CD14-positive monocyte (primary cell): ENCODE data around the gene HS3ST3B1. TPM values are rescaled to one million over a fixed set of nuclear protein-coding genes. Genes with fewer than 3 reads are reported as not detected.

Experiments
- DNase-seq, 3 donors: peaks; one replicate each; pipeline ENCODE4 v3.0.0-alpha.2; 2011 to 2022
- H2AFZ ChIP-seq: 2 replicates; pipeline ENCODE4 v1.6.0; 2012; ENCODE audit warnings: mild to moderate bottlenecking, low read depth, low read length, inconsistent platforms; ENCODE audit not compliant: insufficient read depth, poor library complexity, severe bottlenecking
- H3K27ac ChIP-seq, 2 donors: 1 replicate in 1 of 2; 2 replicates in 1 of 2; pipeline ENCODE4 v1.5.1; 2012 to 2013; ENCODE audit warnings: low read length in 2 of 2, control low read depth in 1 of 2, inconsistent platforms in 1 of 2, low read depth in 1 of 2, mild to moderate bottlenecking in 1 of 2
- H3K27me3 ChIP-seq, 2 donors: one replicate each; pipeline versions ENCODE4 v1.6.0 to v1.6.1; 2011 to 2013; ENCODE audit warnings: low read length in 2 of 2; ENCODE audit not compliant: control insufficient read depth in 2 of 2, insufficient read depth in 2 of 2
- H3K36me3 ChIP-seq, 2 donors: replicated peaks in 1 of 2; 1 replicate in 1 of 2; 2 replicates in 1 of 2; pipeline versions ENCODE4 v1.5.1 to v1.6.1; 2012 to 2013; ENCODE audit warnings: low read length in 2 of 2, control low read depth in 1 of 2, inconsistent platforms in 1 of 2, mild to moderate bottlenecking in 1 of 2; ENCODE audit not compliant: insufficient read depth in 2 of 2, control insufficient read depth in 1 of 2
- H3K4me1 ChIP-seq, 2 donors: 1 replicate in 1 of 2; 2 replicates in 1 of 2; pipeline versions ENCODE4 v1.5.1 to v1.6.1; 2012 to 2013; ENCODE audit warnings: low read length in 2 of 2, control low read depth in 1 of 2, inconsistent platforms in 1 of 2, mild to moderate bottlenecking in 1 of 2, moderate library complexity in 1 of 2; ENCODE audit not compliant: insufficient read depth in 2 of 2, control insufficient read depth in 1 of 2
- H3K4me2 ChIP-seq: replicated peaks from 2 replicates; pipeline ENCODE3; 2012; ENCODE audit warnings: low read length, moderate library complexity, mild to moderate bottlenecking; ENCODE audit not compliant: poor library complexity, severe bottlenecking; ENCODE audit errors: extremely low read depth
- H3K4me3 ChIP-seq, 3 experiments: fragments of 200-600 bp in 1 of 3; sonication (generic) in 1 of 3; replicated peaks in 1 of 3; 1 replicate in 2 of 3; 2 replicates in 1 of 3; pipeline ENCODE4 v1.5.1; 2011 to 2013; ENCODE audit warnings: low read length in 3 of 3, mild to moderate bottlenecking in 3 of 3, control low read depth in 2 of 3, low read depth in 2 of 3, inconsistent platforms in 1 of 3, moderate library complexity in 1 of 3
- H3K79me2 ChIP-seq: 2 replicates; pipeline ENCODE4 v1.6.0; 2012; ENCODE audit warnings: mild to moderate bottlenecking, control low read depth, inconsistent platforms, low read length, moderate library complexity; ENCODE audit not compliant: insufficient read depth
- H3K9ac ChIP-seq: 2 replicates; pipeline ENCODE4 v1.6.0; 2017; ENCODE audit warnings: low read length, mild to moderate bottlenecking; ENCODE audit not compliant: insufficient read depth, poor library complexity, severe bottlenecking
- H3K9me3 ChIP-seq, 2 donors: replicated peaks in 1 of 2; 1 replicate in 1 of 2; 2 replicates in 1 of 2; pipeline versions ENCODE4 v1.5.1 to v1.6.1; 2012 to 2013; ENCODE audit warnings: low read length in 2 of 2, control low read depth in 1 of 2; ENCODE audit not compliant: control insufficient read depth in 1 of 2, insufficient read depth in 1 of 2
- H4K20me1 ChIP-seq: 2 replicates; pipeline ENCODE4 v1.6.0; 2012; ENCODE audit warnings: mild to moderate bottlenecking, low read length, control low read depth, moderate library complexity; ENCODE audit not compliant: insufficient read depth
- H3K27ac Mint-ChIP-seq, 7 donors: one replicate each; pipeline ENCODE4 v1.8.0; 2020; ENCODE audit warnings: mild to moderate bottlenecking in 7 of 7, mixed read lengths in 7 of 7, moderate library complexity in 6 of 7, inconsistent platforms in 2 of 7
- H3K27me3 Mint-ChIP-seq, 3 donors: one replicate each; pipeline ENCODE4 v1.8.0; 2021 to 2022; ENCODE audit warnings: low read depth in 3 of 3, mild to moderate bottlenecking in 3 of 3, mixed read lengths in 3 of 3, moderate library complexity in 3 of 3, inconsistent platforms in 1 of 3
- H3K36me3 Mint-ChIP-seq, 2 donors: one replicate each; pipeline ENCODE4 v1.8.0; 2020; ENCODE audit warnings: mixed read lengths in 2 of 2, inconsistent platforms in 1 of 2, mild to moderate bottlenecking in 1 of 2
- H3K4me1 Mint-ChIP-seq: one replicate; pipeline ENCODE4 v1.8.0; 2020; ENCODE audit warnings: mild to moderate bottlenecking, mixed read lengths
- H3K4me3 Mint-ChIP-seq, 2 donors: one replicate each; pipeline ENCODE4 v1.8.0; 2020; ENCODE audit warnings: mild to moderate bottlenecking in 2 of 2, mixed read lengths in 2 of 2, moderate library complexity in 1 of 2
- H3K9me3 Mint-ChIP-seq, 7 donors: one replicate each; pipeline ENCODE4 v1.8.0; 2020 to 2022; ENCODE audit warnings: mixed read lengths in 7 of 7, mild to moderate bottlenecking in 6 of 7, moderate library complexity in 6 of 7, inconsistent platforms in 2 of 7
- CTCF ChIP-seq: fragments of 200-600 bp; IDR thresholded peaks from one replicate; pipeline ENCODE4 v1.8.0; 2022; ENCODE audit warnings: antibody characterized with exemption, mild to moderate bottlenecking
- WGBS: methylation state at CpG from one replicate; pipeline ENCODE4 v1.1.5; 2013; ENCODE audit warnings: missing lambda C conversion rate; ENCODE audit not compliant: insufficient coverage; 5-methylcytosine and 5-hydroxymethylcytosine counted together
- intact Hi-C, 2 donors: fragments of 100-400 bp; cut with micrococcal nuclease; formaldehyde crosslinking; loops; one replicate each; pipeline versions ENCODE4 v1.15.0 to v1.15.1; 2023
- polyA plus RNA-seq, 3 donors: library from polyadenylated mRNA; depleted of rRNA in 1 of 3; unstranded in 2 of 3; stranded (reverse) in 1 of 3; fragments of 300-500 nt in 2 of 3; fragments of >200 nt in 1 of 3; fragmentation: Illumina TruSeq in 2 of 3; gene quantifications; 1 replicate in 2 of 3; 2 replicates in 1 of 3; pipeline ENCODE4 v1.2.3, GENCODE V29; 2012 to 2021

HS3ST3B1 gene
- polyA plus RNA-seq, 3 donors, result 0.09 to 0.73 (median 0.32) TPM

DNA sequence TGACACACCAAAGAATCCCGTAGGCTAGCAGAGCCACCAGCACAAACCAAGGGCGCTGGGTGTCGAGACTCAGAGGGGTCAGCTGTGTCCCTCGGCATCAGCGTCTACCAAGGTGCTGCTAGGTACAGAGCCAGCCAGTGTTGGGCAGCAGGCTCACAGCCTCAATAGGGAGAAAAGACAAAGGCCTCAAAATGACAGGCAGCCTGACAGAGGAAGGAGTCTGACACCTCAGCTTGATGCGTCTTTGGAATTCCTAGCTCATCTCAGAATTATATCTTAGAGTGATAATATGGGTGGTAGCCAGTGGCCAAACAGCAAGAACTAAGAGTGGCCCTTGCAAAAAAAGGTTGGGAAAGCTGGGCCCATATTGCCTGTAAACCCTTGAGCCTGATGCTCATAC is 45.9 kb downstream of the HS3ST3B1 start:
- Mint-ChIP-seq H3K27ac (no peak overlapping the region), H3K36me3 (peaks cover 11 to 20% of the 10 kb centered on the region in 2 donors), H3K4me1 (peaks cover 7% of the 10 kb centered on the region), H3K9me3 (peaks cover 0 to 4% (median 0%) of the 10 kb centered on the region in 7 donors), H3K4me3 (no peak overlapping the region), H3K27me3 (peaks cover 0 to 1% (median 0%) of the 10 kb centered on the region in 3 donors)
- Histone ChIP-seq H3K79me2 (no peaks in the 10 kb centered on the region), H3K36me3 (no peaks in the 10 kb centered on the region), H2AFZ (no peak overlapping the region), H3K27me3 (no peaks in the 10 kb centered on the region), H3K27ac (no peak overlapping the region), H3K4me1 (peaks cover 9% of the 10 kb centered on the region in 2 donors), H3K9me3 (no peaks in the 10 kb centered on the region), H3K4me3 (no peak overlapping the region), H3K4me2 (no peak overlapping the region), H4K20me1 (no peaks in the 10 kb centered on the region), H3K9ac (no peak overlapping the region)
- 76% methylated on average over 5 of the region's 6 CpGs for WGBS
- no peak for TF ChIP-seq CTCF
- intact Hi-C loops, result loop anchor here in 1 of 2 donors (5.0 kb wide), 1 partner anchor 34 kb away; no protein-coding TSS in a partner anchor
- DNase-seq, result no peak

- peak; percentile 85 to 91 (median 87) for DNase-seq
- H3K36me3 Mint-ChIP-seq, result peaks cover 11 to 12% of the 10 kb centered on the region in 2 donors
- intact Hi-C loops, result loop anchor here in 1 of 2 donors (5.0 to 10.0 kb wide), 2 partner anchors 393 to 419 kb away; no protein-coding TSS in a partner anchor
- H3K4me1 Mint-ChIP-seq, result peaks cover 22% of the 10 kb centered on the region
- WGBS, result 0% methylated on average over 1 of the region's 3 CpGs
- no peaks in the 10 kb centered on the region for H4K20me1 ChIP-seq
- H3K27ac ChIP-seq, result peak overlapping the region in 1 of 2 donors; percentile 94
- peaks cover 25% of the 10 kb centered on the region in 2 donors for H3K4me1 ChIP-seq
- no peak overlapping the region for H2AFZ ChIP-seq
- no peaks in the 10 kb centered on the region for H3K27me3 ChIP-seq
- no peaks in the 10 kb centered on the region for H3K79me2 ChIP-seq
- no peaks in the 10 kb centered on the region for H3K36me3 ChIP-seq
- peak overlapping the region; percentile 66 to 85 for H3K4me3 Mint-ChIP-seq
- H3K4me2 ChIP-seq, result peak overlapping the region; percentile 40
- H3K9me3 ChIP-seq, result no peaks in the 10 kb centered on the region
- peaks cover 0 to 5% (median 0%) of the 10 kb centered on the region in 7 donors for H3K9me3 Mint-ChIP-seq
- TF ChIP-seq CTCF, result no peak
- no peak overlapping the region for H3K9ac ChIP-seq
- H3K4me3 ChIP-seq, result peak overlapping the region in 1 of 3 experiments; percentile 46
- peak overlapping the region in 5 of 7 donors; percentile 97 to 100 (median 99) for H3K27ac Mint-ChIP-seq
- H3K27me3 Mint-ChIP-seq, result peaks cover 0 to 4% (median 0%) of the 10 kb centered on the region in 3 donors
Measured at GRCh38 chr17:14351493-14351892, 50.6 kb downstream of the HS3ST3B1 start.
